ENCODE results near the gene PAQR5.
"Not testable (repeated sequence)": the region's sequence is repeated elsewhere in the genome, so short reads cannot be mapped to it uniquely, and the experiment has no call there.

PAQR5 gene

GRCh38 chr15:69317392-69317841 lies 18.7 kb downstream of the PAQR5 start:
- no peak for DNase-seq

- DNase-seq, result no peak
Measured at GRCh38 chr15:69318033-69318432, 19.3 kb downstream of the PAQR5 start.

GRCh38 chr15:69319384-69320375 lies 21.0 kb downstream of the PAQR5 start:
- DNase-seq, result no peak

- no peak for DNase-seq
Measured at GRCh38 chr15:69320977-69321554, 22.4 kb downstream of the PAQR5 start.

- DNase-seq, result no peak
Measured at GRCh38 chr15:69323893-69324430, 25.2 kb downstream of the PAQR5 start.

- DNase-seq, result no peak
Measured at GRCh38 chr15:69324565-69324964, 25.9 kb downstream of the PAQR5 start.

GRCh38 chr15:69325456-69325971 lies 26.8 kb downstream of the PAQR5 start:
- DNase-seq, result no peak

- no peak for DNase-seq
Measured at GRCh38 chr15:69328080-69328479, 29.4 kb downstream of the PAQR5 start.

- DNase-seq, result no peak
Measured at GRCh38 chr15:69328739-69329138, 30.0 kb downstream of the PAQR5 start.

- no peak for DNase-seq
Measured at GRCh38 chr15:69337138-69337537, 38.4 kb downstream of the PAQR5 start.

GRCh38 chr15:69338535-69339213 lies 40.0 kb downstream of the PAQR5 start:
- no peak for DNase-seq

- not testable (repeated sequence) for DNase-seq
Measured at GRCh38 chr15:69339214-69339543, 40.5 kb downstream of the PAQR5 start.

- no peak for DNase-seq
Measured at GRCh38 chr15:69340243-69340900, 41.7 kb downstream of the PAQR5 start.

- DNase-seq, result no peak
Measured at GRCh38 chr15:69341356-69341755, 42.6 kb downstream of the PAQR5 start.

- DNase-seq, result no peak
Measured at GRCh38 chr15:69342460-69343076, 43.9 kb downstream of the PAQR5 start.

- no peak for DNase-seq
Measured at GRCh38 chr15:69343133-69343532, 44.4 kb downstream of the PAQR5 start.

GRCh38 chr15:69344238-69344637 lies 45.5 kb downstream of the PAQR5 start:
- DNase-seq, result no peak

- DNase-seq, result no peak
Measured at GRCh38 chr15:69346112-69346511, 47.4 kb downstream of the PAQR5 start.

GRCh38 chr15:69351333-69351732 lies 52.6 kb downstream of the PAQR5 start:
- no peak for DNase-seq

GRCh38 chr15:69351884-69352283 lies 53.2 kb downstream of the PAQR5 start:
- DNase-seq, result no peak

GRCh38 chr15:69357773-69358771 lies 59.4 kb downstream of the PAQR5 start:
- no peak for DNase-seq
